Activated CD8-positive, alpha-beta T cell treated with anti-CD3 and anti-CD28 coated beads for 36 hours (primary cell): ENCODE measurements around the gene RYR2. TPM values are rescaled to one million over a fixed set of nuclear protein-coding genes. Genes with fewer than 3 reads are reported as not detected.
A peak's percentile ranks its signal among the peaks of the same experiment; 100 is the strongest.
"Not testable (repeated sequence)": the region's sequence is repeated elsewhere in the genome, so short reads cannot be mapped to it uniquely, and the experiment has no call there.

ENCODE experiments used
- ATAC-seq: fragments of 200-7000 bp; cut with Tn5 transposase; one replicate; pipeline ENCODE4 v1.10.0; 2021; ENCODE audit warnings: mild to moderate bottlenecking, moderate library complexity
- CTCF ChIA-PET: fragments of 350-600 bp; sonication (Branson Sonifier 250); formaldehyde crosslinking; loops from one replicate; lab custom pipeline; 2021; ENCODE audit warnings: antibody characterized with exemption; lab: Charles Lee
- POLR2A ChIA-PET: fragments of 350-600 bp; sonication (Branson Sonifier 250); formaldehyde crosslinking; loops from one replicate; lab custom pipeline; 2021; ENCODE audit warnings: antibody characterized with exemption; lab: Charles Lee
- DNase-seq: peaks from one replicate; pipeline ENCODE4 v3.0.0-alpha.2; 2020
- H3K27ac Mint-ChIP-seq: one replicate; pipeline ENCODE4 v1.8.0; 2021; ENCODE audit warnings: mild to moderate bottlenecking, mixed read lengths
- H3K27me3 Mint-ChIP-seq: one replicate; pipeline ENCODE4 v1.8.0; 2021; ENCODE audit warnings: mixed read lengths
- H3K36me3 Mint-ChIP-seq: one replicate; pipeline ENCODE4 v1.8.0; 2021; ENCODE audit warnings: low read depth, mixed read lengths
- H3K4me1 Mint-ChIP-seq: one replicate; pipeline ENCODE4 v1.8.0; 2021; ENCODE audit warnings: low read depth, mixed read lengths
- H3K4me3 Mint-ChIP-seq: one replicate; pipeline ENCODE4 v1.8.0; 2021; ENCODE audit warnings: mild to moderate bottlenecking, moderate library complexity, mixed read lengths
- H3K9me3 Mint-ChIP-seq: one replicate; pipeline ENCODE4 v1.8.0; 2021; ENCODE audit warnings: mixed read lengths
- CTCF ChIP-seq: fragments of 200-600 bp; IDR thresholded peaks from one replicate; pipeline ENCODE4 v1.8.0; 2022; ENCODE audit warnings: antibody characterized with exemption, mild to moderate bottlenecking
- intact Hi-C: fragments of 100-400 bp; cut with micrococcal nuclease; formaldehyde crosslinking; loops from one replicate; pipeline ENCODE4 v1.10.0; 2022
- total RNA-seq, 2 experiments: library from RNA; stranded (reverse); gene quantifications; one replicate each; pipeline ENCODE4 v1.2.3, GENCODE V29; 2021

RYR2 gene
- total RNA-seq, 2 experiments from 2014 or later, result 0.02 TPM

- H3K27me3 Mint-ChIP-seq, result no peaks in the 10 kb centered on the region
- POLR2A ChIA-PET, result no interaction called here
- no peak overlapping the region for H3K4me3 Mint-ChIP-seq
- H3K9me3 Mint-ChIP-seq, result no peaks in the 10 kb centered on the region
- no peak for ATAC-seq
- intact Hi-C loops, result no loop called here
- no peak overlapping the region for H3K27ac Mint-ChIP-seq
- H3K4me1 Mint-ChIP-seq, result no peaks in the 10 kb centered on the region
- no peak for DNase-seq
- H3K36me3 Mint-ChIP-seq, result no peaks in the 10 kb centered on the region
- TF ChIP-seq CTCF, result no peak
- CTCF ChIA-PET, result no interaction called here
Measured at GRCh38 chr1:237838320-237838719, 796.3 kb downstream of the RYR2 start.

GRCh38 chr1:237838904-237839534 is 797.0 kb downstream of the RYR2 start:
- Mint-ChIP-seq H3K27ac (no peak overlapping the region), H3K4me1 (no peaks in the 10 kb centered on the region), H3K36me3 (no peaks in the 10 kb centered on the region), H3K4me3 (no peak overlapping the region), H3K27me3 (no peaks in the 10 kb centered on the region), H3K9me3 (no peaks in the 10 kb centered on the region)
- CTCF ChIA-PET, result no interaction called here
- ATAC-seq (no peak), DNase-seq (no peak)
- POLR2A ChIA-PET, result no interaction called here
- no peak for TF ChIP-seq CTCF
- intact Hi-C loops, result no loop called here

GRCh38 chr1:237841485-237841884 is 799.5 kb downstream of the RYR2 start:
- Mint-ChIP-seq H3K27ac (no peak overlapping the region), H3K4me1 (no peaks in the 10 kb centered on the region), H3K27me3 (no peaks in the 10 kb centered on the region), H3K36me3 (no peaks in the 10 kb centered on the region), H3K9me3 (peaks cover 3% of the 10 kb centered on the region), H3K4me3 (no peak overlapping the region)
- CTCF ChIA-PET, result no interaction called here
- POLR2A ChIA-PET, result interaction anchor here (0.6 kb wide), 1 partner anchor 1960 kb away, joined by 4 read pairs; no protein-coding TSS in a partner anchor
- ATAC-seq (no peak), DNase-seq (no peak)
- TF ChIP-seq CTCF, result no peak
- intact Hi-C loops, result no loop called here

- ATAC-seq, DNase-seq, H3K4me1 Mint-ChIP-seq, H3K27me3 Mint-ChIP-seq, H3K36me3 Mint-ChIP-seq, POLR2A ChIA-PET, H3K27ac Mint-ChIP-seq, H3K4me3 Mint-ChIP-seq, H3K9me3 Mint-ChIP-seq, CTCF ChIA-PET, intact Hi-C loops: not testable (repeated sequence)
Measured at GRCh38 chr1:237843516-237843915, 801.5 kb downstream of the RYR2 start.

- Mint-ChIP-seq H3K4me1 (no peaks in the 10 kb centered on the region), H3K36me3 (no peaks in the 10 kb centered on the region), H3K9me3 (peaks cover 1% of the 10 kb centered on the region), H3K4me3 (no peak overlapping the region), H3K27me3 (no peaks in the 10 kb centered on the region), H3K27ac (no peak overlapping the region)
- ChIA-PET POLR2A (no interaction called here), CTCF (interaction anchor here (1.0 to 3.8 kb wide), 3 partner anchors 12 to 111 kb away, joined by 3 to 22 read pairs (median 5); no protein-coding TSS in a partner anchor)
- DNase-seq, result peak; percentile 55
- ATAC-seq, result no peak
- intact Hi-C loops, result no loop called here
- peak; percentile 36 for TF ChIP-seq CTCF
Measured at GRCh38 chr1:237851210-237851845, 809.3 kb downstream of the RYR2 start.
